GM19455 (cell line): ENCODE results near the gene FLNA.

Experiments used
- ATAC-seq: cut with Tn5 transposase; IDR thresholded peaks from one replicate; pipeline ENCODE4 v1.9.1; 2021; ENCODE audit not compliant: unreplicated experiment

FLNA gene

GRCh38 chrX:154360155-154360713 lies 14.2 kb downstream of the FLNA start:
- no peak for ATAC-seq

GRCh38 chrX:154359362-154360154 lies 14.9 kb downstream of the FLNA start:
- ATAC-seq = no peak

- ATAC-seq = no peak
These were observed 15.6 kb downstream of the FLNA start for GRCh38 chrX:154358829-154359228.

GRCh38 chrX:154358011-154358410 lies 16.4 kb downstream of the FLNA start:
- no peak for ATAC-seq

- no peak for ATAC-seq
These were observed 17.2 kb downstream of the FLNA start for GRCh38 chrX:154357205-154357604.

GRCh38 chrX:154356596-154356995 lies 17.8 kb downstream of the FLNA start:
- no peak for ATAC-seq

GRCh38 chrX:154355776-154356140 lies 18.7 kb downstream of the FLNA start:
- ATAC-seq = no peak

GRCh38 chrX:154355094-154355775 lies 19.2 kb downstream of the FLNA start:
- ATAC-seq = no peak

GRCh38 chrX:154354516-154354915 lies 19.9 kb downstream of the FLNA start:
- no peak for ATAC-seq

GRCh38 chrX:154354013-154354412 lies 20.4 kb downstream of the FLNA start:
- ATAC-seq = no peak

GRCh38 chrX:154353172-154353843 lies 21.1 kb downstream of the FLNA start:
- no peak for ATAC-seq

- ATAC-seq = no peak
These were observed 22.0 kb downstream of the FLNA start for GRCh38 chrX:154352466-154352865.

- no peak for ATAC-seq
These were observed 22.4 kb downstream of the FLNA start for GRCh38 chrX:154352012-154352401.

GRCh38 chrX:154351183-154352011 lies 23.0 kb downstream of the FLNA start:
- ATAC-seq = no peak

GRCh38 chrX:154350429-154351182 lies 23.8 kb downstream of the FLNA start:
- no peak for ATAC-seq

- ATAC-seq = no peak
These were observed 24.5 kb downstream of the FLNA start for GRCh38 chrX:154349979-154350378.

GRCh38 chrX:154349359-154349935 lies 25.0 kb downstream of the FLNA start:
- ATAC-seq = no peak

- no peak for ATAC-seq
These were observed 25.6 kb downstream of the FLNA start for GRCh38 chrX:154348646-154349358.

- ATAC-seq = no peak
These were observed 26.3 kb downstream of the FLNA start for GRCh38 chrX:154348114-154348531.
